Myocyte (in vitro differentiated cells): Measurements from ENCODE around the gene AFG3L2. TPM values are rescaled to one million over a fixed set of nuclear protein-coding genes. Genes with fewer than 3 reads are reported as not detected.
"Not testable (repeated sequence)": the region's sequence is repeated elsewhere in the genome, so short reads cannot be mapped to it uniquely, and the experiment has no call there.

Source experiments
- DNase-seq: peaks from one replicate; pipeline ENCODE4 v3.0.0-alpha.2; 2012; ENCODE audit warnings: low read depth
- total RNA-seq: library from RNA; depleted of rRNA; stranded (reverse); fragments of >200 nt; gene quantifications from 2 replicates; pipeline ENCODE4 v1.2.3, GENCODE V29; 2014

AFG3L2 gene
- total RNA-seq, 1 donor from 2014 or later, result 100 TPM

DNA sequence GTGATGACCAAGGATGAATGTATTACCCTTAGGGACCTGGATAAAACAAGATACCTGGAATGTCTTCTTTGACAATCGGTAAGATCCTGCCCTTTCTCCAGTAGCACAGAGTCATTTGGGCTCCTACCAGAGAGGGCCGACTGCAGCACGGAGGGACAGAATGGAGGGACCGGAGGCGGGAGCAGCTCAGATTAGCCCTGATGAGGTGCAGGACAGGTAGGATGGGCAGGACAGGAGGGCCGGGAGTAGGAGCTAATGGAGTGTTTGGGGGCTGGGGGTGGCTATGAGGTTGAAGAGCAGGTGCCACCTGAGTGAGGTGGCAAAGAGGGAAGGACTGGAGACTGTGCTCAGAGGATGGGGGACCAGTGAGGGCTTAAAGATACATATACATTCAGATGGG is 20.8 kb upstream of the AFG3L2 start:
- DNase-seq, result no peak

DNA sequence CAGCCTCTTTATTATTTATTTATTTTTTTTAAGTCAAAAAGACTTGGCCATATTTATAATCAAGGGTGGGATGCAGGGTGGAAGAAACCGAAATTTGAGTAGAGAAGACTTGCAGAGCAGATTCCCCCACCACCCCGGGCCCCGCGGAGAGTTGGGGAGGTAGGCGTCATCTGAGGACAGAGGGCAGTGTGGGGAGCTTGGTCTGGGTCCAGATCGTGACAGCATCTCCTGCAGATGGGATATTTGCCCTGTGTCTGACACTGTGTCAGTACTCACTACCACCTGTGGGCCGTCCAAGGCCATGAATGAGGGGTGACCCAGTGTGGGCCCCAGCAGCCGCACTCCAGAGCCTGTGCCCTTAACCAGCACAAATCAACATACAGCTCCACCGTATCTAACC is 20.2 kb upstream of the AFG3L2 start:
- no peak for DNase-seq

DNA sequence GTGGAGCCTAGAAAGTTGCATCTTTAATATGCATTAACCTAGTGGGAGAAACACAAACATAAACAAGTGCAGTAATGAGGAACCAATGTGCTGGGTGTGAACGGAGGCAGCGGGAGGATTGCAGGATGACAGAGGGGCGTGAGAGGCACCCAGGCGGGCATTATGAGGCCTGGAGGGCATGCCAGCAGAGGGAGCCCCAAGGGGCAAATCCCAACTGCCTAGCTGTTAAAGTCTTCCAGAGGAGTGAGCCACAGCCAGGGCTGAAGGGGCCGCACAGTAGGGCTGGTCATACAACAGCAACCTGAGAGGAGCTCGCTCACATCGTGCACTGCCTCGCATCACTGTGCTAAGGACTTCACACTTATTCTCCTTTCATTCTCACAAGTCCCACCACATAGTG is 17.4 kb upstream of the AFG3L2 start:
- DNase-seq, result no peak

- DNase-seq, result no peak
Observed at GRCh38 chr18:12393998-12394397, 17.0 kb upstream of the AFG3L2 start.

- no peak for DNase-seq
Observed at GRCh38 chr18:12393510-12393909, 16.5 kb upstream of the AFG3L2 start.

- DNase-seq, result peak; percentile 76
Observed at GRCh38 chr18:12391487-12392165, 14.6 kb upstream of the AFG3L2 start.

GRCh38 chr18:12388442-12388841 is 11.4 kb upstream of the AFG3L2 start:
- DNase-seq, result no peak

DNA sequence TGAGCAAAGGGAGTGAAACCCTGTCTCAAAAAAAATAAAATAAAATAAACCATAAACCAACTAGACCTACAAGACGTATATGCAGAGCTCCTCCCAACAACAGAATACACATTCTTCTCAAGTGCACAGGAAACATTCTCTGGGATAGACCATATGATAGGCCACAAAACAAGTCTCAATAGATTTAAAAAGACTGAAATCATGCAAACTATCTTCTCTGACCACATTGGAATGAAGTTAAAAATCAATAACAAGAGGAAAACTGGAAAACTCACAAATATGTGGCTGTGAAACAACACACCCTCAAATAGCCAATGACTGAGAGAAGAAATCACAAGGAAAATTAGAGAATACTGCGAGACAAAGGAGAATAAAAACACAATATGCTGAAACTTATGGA is 7.2 kb upstream of the AFG3L2 start:
- DNase-seq, result no peak

- not testable (repeated sequence) for DNase-seq
Observed at GRCh38 chr18:12383759-12384158, 6.7 kb upstream of the AFG3L2 start.

DNA sequence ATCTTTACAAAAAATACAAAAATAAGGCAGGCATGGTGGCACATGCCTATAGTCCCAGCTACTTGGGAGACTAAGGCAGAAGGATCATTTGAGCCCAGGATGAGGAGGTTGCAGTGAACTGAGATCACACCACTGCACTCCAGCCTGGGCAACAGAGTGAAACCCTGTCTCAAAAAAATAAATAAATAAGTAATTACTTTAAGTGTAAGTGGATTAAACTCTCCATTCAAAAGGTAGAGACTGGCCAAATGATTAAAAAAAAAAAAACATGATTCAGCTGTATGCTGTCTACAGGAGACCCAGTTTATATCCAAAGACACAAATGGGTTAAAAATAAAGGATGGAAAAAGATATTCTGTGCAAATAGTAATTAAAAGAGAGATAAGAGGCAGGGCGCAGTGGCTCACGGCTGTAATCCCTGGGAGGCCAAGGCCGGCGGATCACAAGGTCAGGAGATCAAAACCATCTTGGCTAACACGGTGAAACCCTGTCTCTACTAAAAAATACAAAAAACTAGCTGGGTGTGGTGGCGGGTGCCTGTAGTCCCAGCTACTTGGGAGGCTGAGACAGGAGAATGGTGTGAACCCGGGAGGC is 5.3 kb upstream of the AFG3L2 start:
- not testable (repeated sequence) for DNase-seq

- DNase-seq, result not testable (repeated sequence)
Observed at GRCh38 chr18:12378198-12378558, 1.2 kb upstream of the AFG3L2 start.

- DNase-seq, result no peak
Observed at GRCh38 chr18:12377556-12378197, 650 bp upstream of the AFG3L2 start.

GRCh38 chr18:12376034-12376753 is 833 bp downstream of the AFG3L2 start:
- no peak for DNase-seq

GRCh38 chr18:12374401-12374800 is 2.6 kb downstream of the AFG3L2 start:
- no peak for DNase-seq

- DNase-seq, result no peak
Observed at GRCh38 chr18:12373771-12374116, 3.3 kb downstream of the AFG3L2 start.

DNA sequence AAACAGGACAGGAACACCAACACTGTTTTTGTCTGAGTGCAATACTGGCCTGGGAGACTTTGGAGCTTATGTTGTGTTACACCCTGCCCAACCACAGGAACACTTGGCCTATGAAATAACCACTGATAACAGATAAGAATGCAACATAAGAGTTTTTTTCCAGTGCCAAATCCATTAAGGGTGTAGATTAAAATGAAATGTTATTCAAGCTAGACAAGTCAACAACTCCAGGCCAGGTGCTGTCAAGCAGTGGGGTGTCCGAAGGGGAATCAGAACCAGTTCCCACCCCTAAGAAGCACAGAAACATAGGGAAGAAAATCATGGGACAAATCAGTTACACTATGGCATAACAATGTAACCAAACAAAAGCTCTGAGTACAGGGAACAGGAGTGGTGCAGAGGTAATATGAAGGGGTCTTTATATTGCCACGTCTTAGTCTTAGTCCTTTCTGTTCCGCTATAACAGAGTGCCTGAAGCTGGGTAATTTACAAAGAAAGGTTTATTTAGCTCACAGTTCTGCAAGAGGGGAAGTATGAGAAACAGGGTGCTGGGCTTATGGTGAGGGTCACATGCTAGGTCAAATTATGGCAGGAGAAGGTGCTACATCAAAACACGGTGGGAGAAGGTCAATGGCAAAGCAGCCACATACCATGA is 3.8 kb downstream of the AFG3L2 start:
- DNase-seq, result no peak

- no peak for DNase-seq
Observed at GRCh38 chr18:12372406-12372805, 4.6 kb downstream of the AFG3L2 start.

- no peak for DNase-seq
Observed at GRCh38 chr18:12371590-12371989, 5.4 kb downstream of the AFG3L2 start.

- peak; percentile 32 for DNase-seq
Observed at GRCh38 chr18:12369211-12369610, 7.8 kb downstream of the AFG3L2 start.

DNA sequence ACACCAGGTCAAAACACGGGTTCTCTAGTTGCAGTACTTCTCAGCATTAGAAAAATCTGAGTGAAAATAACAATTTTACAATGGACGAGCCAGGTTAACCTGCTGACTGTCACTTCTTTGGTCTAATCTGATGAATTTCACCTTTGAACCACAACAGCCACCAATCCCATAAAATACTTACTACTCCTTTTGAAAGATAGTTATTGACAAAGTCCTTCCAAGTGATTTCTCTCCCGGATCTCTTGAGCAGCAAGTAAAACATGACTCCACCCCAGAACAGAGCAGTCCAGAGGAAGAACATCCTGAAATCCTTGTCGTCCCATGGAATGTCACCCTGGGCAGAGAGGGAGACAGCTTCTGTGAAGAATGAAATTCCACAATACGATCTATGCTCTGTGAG is 10.2 kb downstream of the AFG3L2 start:
- no peak for DNase-seq

GRCh38 chr18:12366379-12366778 is 10.6 kb downstream of the AFG3L2 start:
- DNase-seq, result no peak
